HG03103 (cell line): ENCODE measurements around the gene UBE2S.
"Not testable (repeated sequence)": the region's sequence is repeated elsewhere in the genome, so short reads cannot be mapped to it uniquely, and the experiment has no call there.

Experiments
- ATAC-seq: cut with Tn5 transposase; IDR thresholded peaks from one replicate; pipeline ENCODE4 v1.9.1; 2021; ENCODE audit warnings: low read depth; ENCODE audit not compliant: unreplicated experiment

Gene UBE2S

DNA sequence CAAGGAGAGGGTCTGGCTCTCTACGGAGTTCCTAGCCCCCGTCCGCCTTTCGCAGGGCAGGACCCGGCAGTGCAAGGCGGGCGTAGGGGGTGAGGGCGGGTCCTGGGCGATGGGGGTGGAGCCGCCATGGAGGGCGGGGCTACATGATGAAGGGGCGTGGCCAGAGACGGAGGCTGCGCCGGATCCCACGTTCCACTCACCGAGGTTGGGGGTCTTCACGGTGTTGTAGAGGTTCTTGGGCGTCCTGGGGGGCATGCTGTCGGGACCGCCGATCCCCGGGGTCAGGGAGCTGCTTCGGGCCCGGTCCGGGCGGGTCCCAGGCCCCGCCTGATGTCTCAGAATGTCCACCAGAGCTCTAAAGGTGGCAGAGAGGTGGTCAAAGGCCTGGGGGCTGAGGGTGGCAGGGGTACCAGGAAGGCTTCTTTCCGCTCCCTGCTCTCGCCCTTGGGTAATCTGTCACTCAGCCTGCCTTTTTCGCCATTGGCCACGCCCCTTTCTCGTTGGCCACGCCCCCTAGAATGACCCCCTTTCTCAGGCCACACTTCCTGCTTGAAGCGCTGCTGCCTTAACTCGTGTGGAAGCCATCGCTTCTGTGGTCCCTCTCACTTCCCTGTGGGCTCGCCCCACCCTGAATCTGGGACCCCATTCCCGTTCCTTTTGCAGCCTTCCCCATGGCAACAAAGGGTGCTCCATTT is 33.0 kb upstream of the UBE2S start:
- no peak for ATAC-seq

DNA sequence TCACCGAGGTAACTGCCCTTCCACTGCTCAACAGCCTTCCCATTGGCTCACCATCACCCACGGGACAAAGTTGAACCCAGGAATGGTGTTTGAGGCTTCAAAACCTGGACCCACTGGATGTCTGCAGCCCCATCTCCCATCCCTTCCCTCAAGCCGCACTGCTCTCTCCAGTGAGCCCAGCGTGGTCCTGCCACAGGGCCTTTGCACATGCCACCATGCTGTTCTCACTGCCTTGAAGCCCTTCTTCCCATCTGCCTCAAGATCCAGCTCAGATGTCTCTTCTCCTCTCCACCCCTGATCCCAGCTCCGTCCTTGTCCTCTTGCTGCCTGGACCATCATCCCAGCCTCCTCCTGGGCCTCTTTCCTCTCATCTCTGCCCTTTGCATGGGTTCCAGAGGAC is 31.5 kb upstream of the UBE2S start:
- ATAC-seq: no peak

DNA sequence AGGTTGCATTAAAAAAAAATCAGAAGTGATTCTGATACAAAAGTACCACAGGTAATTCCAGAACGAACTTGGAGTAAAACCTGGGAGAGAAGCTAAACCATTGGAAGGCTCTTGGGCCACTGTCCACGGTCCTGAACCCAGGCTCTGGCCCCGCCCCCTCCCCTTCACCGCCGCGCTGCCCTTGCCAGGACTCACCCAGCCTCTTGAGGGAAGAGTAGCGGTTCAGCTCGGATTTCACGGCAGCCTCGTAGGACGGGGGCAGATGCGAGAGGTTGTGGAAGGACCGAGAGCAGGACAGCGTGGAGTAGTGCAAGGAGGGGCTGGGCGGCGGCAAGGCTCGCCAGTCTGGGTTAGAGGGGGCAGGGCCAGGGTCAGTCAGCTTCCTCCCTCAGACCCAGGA is 29.8 kb upstream of the UBE2S start:
- no peak for ATAC-seq

DNA sequence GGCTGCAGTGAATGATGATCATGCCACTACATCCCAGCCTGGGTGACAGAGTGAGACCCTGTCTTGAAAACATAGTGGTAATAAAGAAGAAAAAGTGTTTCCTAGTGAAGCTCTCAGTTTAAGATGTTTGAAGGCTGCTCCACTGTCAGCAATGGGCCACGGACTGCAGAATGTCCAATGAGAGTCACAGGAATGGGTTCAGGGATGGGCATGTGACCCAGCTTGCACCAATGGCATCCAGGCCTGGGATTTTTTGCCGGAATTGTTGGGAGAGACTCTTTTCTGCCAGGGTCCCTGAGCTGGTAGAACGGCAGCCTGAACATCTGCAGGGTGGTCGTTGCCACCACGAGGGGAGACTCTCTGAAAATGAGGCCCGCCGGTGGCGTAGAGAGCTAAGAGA is 29.3 kb upstream of the UBE2S start:
- ATAC-seq: no peak

DNA sequence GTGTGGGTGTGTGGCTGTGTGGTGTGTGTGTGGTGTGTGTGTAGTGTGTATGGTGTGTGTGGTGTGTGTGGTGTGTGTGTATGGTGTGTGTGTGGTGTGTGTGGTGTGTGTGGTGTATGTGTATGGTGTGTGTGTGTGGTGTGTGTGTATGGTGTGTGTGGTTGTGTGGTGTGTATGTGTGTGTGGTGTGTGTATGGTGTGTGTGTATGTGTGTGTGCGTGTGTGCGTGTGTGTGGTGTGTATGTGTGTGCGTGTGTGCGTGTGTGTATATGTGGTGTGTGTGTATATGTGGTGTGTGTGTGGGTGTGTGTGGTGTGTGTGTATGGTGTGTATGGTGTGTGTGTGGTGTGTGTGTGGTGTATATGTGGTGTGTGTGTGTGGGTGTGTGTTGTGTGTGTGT is 27.4 kb upstream of the UBE2S start:
- ATAC-seq: no peak

DNA sequence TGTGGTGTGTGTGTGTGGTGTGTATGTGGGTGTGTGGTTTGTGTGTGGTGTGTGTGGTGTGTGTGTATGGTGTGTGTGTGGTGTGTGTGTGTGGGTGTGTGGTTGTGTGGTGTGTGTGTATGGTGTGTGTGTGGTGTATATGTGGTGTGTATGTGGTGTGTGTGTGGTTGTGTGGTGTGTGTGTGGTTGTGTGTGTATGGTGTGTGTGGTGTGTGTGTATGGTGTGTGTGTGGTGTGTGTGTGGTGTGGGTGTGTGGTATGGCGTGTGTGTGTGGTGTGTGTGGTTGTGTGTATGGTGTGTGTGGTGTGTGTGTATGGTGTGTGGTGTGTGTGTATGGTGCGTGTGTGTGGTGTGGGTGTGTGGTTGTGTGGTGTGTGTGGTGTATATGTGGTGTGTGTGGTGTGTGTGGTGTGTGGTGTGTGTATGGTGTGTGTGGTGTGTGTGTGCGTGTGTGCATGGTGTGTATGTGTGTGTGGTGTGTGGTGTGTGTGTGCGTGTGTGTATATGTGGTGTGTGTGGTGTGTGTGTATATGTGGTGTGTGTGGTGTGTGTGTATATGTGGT is 26.9 kb upstream of the UBE2S start:
- no peak for ATAC-seq

DNA sequence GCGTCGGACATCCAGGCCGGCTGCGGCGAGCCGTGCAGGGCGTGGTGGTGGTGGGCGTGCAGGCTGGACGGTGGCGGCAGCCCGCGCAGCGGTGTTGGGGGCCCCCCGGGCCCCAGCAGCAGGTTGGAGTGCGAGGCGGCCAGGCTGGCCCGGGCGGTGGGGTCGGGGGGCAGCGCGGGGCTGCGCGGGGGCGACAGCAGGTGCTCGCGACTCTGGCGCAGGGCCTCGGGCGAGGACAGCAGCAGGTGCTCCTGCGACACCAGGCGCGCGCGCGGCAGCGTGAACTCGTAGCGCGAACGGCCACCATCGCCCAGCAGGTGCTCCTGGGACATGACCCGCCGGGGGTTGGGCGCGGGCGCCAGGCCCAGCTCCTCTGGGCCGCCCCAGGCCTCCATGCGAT is 25.7 kb upstream of the UBE2S start:
- ATAC-seq: no peak

DNA sequence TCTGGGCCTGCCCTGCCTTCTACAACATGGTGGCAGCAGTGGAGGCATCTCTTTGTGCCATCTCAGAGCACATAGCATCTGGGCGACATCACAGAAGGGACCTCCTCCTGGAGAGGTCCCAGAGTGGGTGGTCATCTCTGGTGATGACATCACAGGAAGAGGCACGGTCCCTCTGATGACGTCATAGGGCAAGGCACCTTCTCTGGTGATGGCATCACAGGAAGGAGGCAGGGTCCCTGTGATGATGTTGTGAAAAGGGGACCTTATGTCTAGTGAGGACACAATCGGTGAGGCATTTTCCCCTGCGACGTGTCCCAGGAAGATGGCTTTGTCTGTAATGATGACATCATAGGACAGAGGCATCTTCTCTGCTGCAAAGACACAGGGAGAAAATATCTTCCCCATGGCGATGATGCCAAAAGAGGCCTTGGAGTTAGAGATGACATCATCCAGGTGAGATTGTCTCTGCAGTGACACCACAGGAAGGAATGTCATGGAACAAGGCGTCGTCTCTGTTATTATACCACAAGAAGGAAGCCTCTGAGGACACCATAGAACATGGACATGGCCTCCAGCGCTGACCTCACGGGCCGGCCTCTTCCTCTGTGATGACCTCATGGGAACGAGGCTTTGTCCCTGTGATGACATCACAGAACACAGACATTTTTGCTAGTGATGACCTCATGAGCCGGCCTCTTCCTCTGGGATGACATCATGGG is 24.8 kb upstream of the UBE2S start:
- ATAC-seq: no peak

DNA sequence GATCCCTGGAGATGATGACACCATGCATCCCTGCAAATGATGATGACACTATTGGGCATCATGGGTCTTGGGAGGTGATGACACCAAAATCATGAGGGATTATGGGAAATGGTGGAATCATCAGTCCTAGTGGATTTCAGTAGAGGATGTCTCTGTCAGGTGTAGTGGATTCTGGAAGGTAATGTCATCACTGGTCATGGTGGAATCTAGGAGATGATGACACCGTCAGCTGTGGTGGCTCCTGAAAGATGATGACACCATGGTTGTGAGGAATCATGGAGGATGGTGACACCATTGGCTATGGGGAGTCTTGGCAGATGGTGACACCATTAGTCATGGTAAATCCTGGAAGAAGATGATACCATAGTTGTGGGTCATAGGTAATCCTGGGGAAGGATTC is 23.6 kb upstream of the UBE2S start:
- no peak for ATAC-seq

DNA sequence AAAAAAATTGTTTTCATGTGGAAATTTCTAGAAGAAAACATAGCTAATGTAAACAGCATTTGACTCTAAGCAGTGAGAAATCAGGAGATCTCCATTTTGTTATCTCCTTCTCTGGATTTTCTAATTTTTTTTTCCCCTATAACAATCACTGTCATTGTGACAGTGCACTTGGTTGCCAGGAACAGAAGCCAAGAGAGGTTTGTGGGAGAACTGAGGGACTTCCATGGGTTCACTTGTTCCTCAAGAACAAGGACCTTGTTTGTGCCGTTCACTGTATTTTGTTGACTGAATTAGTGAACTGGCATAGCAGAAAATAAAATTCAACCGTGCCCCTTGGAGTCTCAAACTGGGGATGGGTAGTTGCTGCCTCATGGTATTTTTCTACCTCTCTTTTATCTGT is 18.5 kb upstream of the UBE2S start:
- no peak for ATAC-seq

DNA sequence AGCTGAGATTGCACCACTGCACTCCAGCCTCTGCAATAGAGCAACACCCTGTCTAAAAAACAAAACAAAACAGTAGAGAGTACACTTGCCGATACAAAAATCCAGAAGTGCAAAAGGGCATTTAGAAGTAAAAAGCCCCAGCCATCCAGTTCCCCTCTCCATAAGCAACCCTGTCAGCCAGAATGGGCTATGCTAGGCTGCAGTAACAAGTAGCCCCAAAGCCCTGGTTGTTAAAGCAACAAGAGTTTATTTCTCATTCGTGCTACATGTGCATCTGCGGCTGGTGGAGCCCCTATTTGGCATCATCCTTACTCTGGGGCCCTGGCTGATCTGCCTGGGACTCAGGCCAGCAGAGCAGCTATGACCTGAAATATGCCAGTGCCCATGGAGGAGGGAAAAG is 16.9 kb upstream of the UBE2S start:
- ATAC-seq: no peak

DNA sequence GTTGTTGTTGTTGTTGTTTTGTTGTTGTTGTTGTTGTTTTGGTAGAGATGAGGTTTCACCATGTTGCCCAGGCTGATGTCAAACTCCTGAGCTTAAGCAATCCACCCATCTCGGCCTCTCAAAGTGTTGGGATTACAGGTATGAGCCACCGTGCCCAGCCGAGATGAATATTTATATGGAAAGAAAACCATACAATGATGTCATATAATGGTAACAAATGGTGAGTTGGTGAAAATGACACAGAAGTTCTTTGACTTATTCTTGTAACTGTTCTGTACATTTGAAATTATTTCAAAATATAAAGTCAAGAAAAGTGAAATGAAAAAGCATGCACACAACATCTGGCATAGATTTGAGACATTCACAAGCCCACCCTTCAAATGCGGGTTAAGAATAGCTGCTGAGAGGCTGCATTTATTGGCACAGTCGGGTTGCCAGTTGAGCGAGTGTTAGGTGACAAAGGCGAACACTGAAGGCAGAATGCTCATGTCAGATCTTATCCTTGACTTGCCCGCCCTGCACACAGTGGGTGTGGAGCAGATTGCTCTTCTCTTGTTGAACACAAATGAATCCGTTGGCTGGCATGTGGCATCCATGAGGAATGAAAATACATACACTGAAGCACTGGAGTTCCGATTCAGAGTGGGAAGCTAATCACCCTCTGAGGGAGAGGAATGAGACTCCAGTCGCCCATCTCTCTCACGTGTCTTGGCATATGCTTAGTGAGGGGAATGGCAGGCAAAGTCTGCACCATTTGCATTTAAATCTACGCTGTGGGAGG is 15.8 kb upstream of the UBE2S start:
- ATAC-seq: no peak

DNA sequence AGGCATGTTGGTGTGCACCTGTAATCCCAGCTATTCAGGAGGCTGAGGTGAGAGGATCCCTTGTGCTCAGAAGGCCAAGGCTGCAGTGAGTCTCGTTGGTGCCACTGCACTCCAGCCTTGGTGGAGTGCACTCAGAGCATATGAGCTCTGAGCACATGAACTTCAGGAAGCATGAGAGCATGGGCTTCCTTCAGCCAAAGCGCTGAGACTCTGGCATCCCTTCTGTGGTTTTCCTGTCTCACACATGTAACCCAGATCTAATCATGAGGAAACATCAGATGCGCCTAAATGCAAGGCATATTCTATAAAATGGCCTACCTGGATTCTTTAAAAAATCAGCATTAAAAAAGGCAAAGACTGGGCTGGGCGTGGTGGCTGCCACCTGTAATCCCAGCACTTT is 13.7 kb upstream of the UBE2S start:
- not testable (repeated sequence) for ATAC-seq

DNA sequence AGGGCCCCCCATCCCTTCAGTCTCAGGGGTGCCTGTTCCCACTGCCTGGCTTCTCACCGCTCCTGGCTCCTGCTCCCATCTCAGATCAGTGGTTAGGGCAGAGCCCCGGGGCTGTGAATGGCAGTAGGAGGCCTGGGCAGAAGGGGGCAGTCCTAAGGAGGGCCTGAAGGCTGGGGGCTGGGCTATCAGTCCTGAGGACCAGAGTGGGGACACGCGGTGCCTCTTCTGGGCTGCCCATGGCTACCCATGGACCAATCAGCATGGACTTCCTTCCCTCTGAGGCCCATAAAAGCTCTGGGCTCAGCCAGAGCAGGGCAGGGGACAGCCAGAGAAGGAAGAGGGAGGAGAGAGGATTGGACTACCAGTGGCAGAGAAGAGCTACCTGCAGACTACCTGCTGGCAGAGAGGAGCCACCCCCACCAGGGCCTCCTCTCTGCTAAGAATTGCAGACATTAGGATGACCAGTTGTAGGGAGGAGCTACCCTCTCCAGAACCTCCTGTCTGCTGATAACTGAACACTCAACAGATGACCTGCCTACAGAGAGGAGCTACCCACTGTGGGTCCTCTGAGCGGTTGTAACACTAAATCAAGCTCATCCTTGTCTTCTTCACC is 12.1 kb upstream of the UBE2S start:
- no peak for ATAC-seq

DNA sequence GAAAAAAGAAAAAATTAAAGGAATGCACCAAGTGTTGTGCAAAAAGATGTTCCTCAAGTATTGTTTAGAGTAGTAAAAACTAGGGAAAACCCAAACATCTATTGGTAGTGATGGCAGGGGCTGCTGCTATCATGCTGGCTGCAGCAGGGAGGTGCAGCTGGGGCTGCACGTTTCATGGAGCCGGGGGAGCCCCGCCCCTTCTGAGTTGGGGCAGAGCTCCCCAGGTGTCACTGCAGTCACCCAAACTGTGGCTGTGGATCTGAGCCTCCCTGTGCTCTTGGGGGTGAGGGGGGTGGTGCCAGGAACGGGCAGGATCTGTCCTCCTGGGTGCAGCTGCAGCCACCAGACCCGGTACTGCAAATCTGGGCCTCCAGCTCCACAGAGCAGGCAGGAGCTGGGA is 11.5 kb upstream of the UBE2S start:
- ATAC-seq: no peak

DNA sequence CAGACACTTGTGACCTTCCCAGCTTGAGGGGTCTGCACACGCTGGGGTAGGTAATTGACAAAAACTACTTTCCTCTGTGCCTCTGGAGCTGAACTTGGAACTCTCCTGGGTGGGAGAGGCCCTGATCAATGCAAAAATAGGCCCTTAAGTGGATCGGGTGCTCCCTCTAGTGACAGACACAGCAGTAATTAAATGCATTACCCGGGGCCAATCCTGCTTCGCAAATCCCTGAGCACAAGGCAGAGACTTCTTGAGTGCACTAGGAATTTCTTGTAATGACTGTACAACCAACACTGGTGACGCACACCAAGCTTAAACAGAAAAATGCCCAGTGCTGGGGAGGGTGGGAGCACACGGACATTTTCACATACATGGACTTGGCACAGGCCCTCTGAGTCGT is 10.6 kb upstream of the UBE2S start:
- ATAC-seq: no peak

DNA sequence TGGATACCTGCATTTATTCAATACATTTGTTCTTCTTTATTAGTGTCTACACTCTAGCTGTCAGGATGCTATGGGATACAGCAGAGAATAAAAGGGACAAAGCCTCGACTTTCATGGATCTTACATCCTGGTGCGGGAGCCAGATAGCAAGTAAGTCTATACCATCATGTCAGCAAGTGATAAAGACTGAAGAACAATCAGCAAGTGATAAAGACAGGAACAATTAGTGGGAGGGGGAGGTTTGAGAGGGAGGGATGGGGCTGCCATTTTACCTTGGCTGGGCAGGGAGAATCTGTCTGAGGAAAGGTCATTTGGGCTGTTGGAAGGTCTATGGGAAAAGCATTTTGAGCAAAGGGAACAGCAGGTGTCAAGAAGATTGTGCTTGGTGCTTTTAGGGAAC is 2.6 kb upstream of the UBE2S start:
- ATAC-seq: no peak

DNA sequence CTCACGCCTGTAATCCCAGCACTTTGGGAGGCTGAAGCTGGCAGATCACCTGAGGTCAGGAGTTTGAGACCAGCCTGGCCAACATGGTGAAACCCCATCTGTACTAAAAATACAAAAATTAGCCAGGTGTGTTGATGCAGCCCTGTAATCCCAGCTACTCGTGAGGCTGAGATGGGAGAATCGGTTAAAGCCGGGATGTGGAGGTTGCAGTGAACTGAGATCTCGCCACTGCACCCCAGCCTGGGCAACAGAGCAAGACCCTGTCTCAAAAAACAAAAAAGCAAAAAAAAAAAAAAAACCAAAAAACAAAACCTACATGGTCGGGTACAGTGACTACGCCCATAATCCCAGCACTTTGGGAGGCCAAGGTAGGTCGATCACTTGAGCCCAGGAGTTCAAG is 1.6 kb upstream of the UBE2S start:
- ATAC-seq: not testable (repeated sequence)

DNA sequence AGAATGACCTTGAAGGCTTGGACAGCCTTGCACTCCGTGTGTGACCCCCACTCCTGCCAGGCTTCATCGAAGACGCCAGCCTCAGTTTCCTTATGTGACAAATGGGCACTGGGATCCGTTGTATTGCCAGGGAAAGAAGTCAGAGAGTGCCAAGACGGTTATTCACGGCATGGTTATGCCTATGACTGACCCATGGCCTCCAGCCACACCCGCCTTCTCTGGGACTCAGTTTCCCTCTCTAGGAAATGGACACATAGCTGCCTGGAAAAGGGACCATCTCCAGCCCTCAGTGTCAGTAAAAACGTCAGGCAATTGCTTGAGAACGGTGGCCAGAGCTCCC is 915 bp upstream of the UBE2S start:
- ATAC-seq: no peak

DNA sequence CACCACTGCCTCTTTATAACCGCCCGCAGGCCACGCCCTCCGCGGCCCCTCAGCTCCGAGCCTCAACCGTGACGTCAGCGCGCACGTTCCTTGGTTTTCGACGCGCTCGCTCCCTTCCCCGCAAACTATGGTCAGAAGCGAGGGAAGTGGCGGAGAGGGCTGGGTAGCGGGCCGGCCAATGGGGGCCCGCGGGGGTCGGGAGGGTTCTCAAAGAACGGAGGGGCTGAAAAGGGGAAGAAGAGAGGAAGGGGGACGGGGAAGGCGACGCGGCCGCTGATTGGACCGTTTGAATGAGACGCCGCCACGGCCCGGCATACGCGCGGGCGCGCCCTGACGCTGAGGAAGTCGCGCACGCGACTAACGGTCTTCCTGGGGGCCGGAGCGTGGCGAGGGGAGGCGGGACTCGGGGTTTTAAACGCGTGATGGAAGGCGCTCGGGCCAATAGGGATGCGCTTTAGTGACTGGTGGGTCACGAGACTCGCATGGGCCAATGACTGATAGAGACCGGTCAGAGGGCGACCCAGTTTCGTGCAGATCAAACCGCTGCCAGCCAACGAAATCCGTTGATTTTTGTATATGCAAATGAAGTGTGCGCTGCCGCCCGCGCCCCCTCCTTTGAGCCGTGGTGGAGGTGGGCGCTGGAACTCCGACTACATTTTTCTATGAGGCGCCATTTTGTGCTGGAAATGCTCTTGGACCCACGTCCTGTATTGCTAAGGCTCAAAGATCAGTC is 378 bp upstream of the UBE2S start:
- peak; percentile 83 for ATAC-seq
